PFSK-1 (cell line): ENCODE measurements around the gene KCNG3.

Source experiments
- FOXP2 ChIP-seq: optimal IDR thresholded peaks from 2 replicates; pipeline ENCODE3; 2011; ENCODE audit warnings: borderline replicate concordance, control low read depth, inconsistent platforms; ENCODE audit not compliant: insufficient read depth; ENCODE audit errors: extremely low read length, extremely low read depth
- POLR2AphosphoS5 ChIP-seq: IDR thresholded peaks from 2 replicates; pipeline ENCODE4 v1.6.1; 2012; ENCODE audit warnings: low read depth, mild to moderate bottlenecking, control low read depth, low read length, moderate library complexity
- REST ChIP-seq, 2 experiments: IDR thresholded peaks; 2 replicates each; pipeline versions ENCODE4 v1.6.1 to v1.8.0; 2011 to 2012; ENCODE audit warnings: low read depth in 2 of 2, low read length in 2 of 2, control low read depth in 1 of 2, inconsistent platforms in 1 of 2, mild to moderate bottlenecking in 1 of 2, moderate library complexity in 1 of 2; ENCODE audit not compliant: insufficient read depth in 1 of 2
- SIN3A ChIP-seq: IDR thresholded peaks from 2 replicates; pipeline ENCODE4 v1.6.1; 2012; ENCODE audit warnings: mild to moderate bottlenecking, low read length, moderate library complexity, borderline replicate concordance; ENCODE audit not compliant: insufficient read depth
- TAF1 ChIP-seq: IDR thresholded peaks from 2 replicates; pipeline ENCODE4 v1.6.1; 2012; ENCODE audit warnings: low read length, control low read depth, borderline replicate concordance; ENCODE audit not compliant: insufficient read depth

The KCNG3 gene

DNA sequence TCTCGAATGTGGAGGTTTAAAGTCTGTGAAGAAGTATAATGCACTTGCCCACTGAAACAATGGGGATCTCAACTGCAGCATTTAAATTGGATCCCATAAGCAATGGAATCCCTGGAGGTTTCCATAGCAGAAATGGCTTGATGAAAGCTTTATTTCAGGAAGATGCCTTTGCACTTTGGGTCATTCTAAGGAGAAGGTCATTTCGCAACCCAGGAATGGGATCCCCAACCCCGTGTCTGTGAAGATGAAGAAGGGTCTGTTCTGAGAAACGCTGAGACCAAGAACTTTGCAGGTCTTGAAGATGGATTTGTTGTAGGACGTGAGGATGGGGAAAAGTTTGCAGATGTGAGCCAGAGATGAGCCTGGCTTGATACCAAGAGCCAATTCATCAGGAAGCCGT is 1.8 kb upstream of the KCNG3 start:
- TF ChIP-seq SIN3A (no peak), POLR2AphosphoS5 (no peak), FOXP2 (no peak), REST (IDR thresholded peaks at IDR 0.05; ENCODE audit: insufficient read depth in 1 of 2, low read depth in 2 of 2, low read length in 2 of 2) (no peak), TAF1 (no peak)

DNA sequence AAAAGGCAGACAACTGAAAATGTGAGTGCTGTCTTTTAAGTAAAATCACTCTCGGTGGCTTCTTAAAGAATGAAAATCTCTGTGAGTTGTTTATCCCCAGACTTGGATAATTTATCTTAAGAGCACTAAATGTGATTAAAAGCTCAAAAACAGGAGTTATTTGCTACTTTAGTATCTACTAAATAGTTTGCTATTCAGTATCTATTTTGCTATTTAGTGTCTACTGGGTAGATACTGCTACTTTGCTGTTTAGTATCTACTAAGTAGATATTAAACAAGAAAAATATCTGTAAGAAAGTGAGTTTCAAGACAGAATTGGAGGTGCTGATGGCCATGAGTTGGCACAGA is 1.4 kb upstream of the KCNG3 start:
- TF ChIP-seq SIN3A (no peak), REST (IDR thresholded peaks at IDR 0.05; ENCODE audit: insufficient read depth in 1 of 2, low read depth in 2 of 2, low read length in 2 of 2) (no peak), POLR2AphosphoS5 (no peak), TAF1 (no peak), FOXP2 (no peak)

- TF ChIP-seq SIN3A (0 out of 2 replicates have a peak, but pooled peaks have one; percentile 65), FOXP2 (no peak)
Observed at GRCh38 chr2:42494355-42495233, 812 bp upstream of the KCNG3 start.

- TF ChIP-seq SIN3A, result no peak
Observed at GRCh38 chr2:42492691-42493467, 903 bp downstream of the KCNG3 start.

DNA sequence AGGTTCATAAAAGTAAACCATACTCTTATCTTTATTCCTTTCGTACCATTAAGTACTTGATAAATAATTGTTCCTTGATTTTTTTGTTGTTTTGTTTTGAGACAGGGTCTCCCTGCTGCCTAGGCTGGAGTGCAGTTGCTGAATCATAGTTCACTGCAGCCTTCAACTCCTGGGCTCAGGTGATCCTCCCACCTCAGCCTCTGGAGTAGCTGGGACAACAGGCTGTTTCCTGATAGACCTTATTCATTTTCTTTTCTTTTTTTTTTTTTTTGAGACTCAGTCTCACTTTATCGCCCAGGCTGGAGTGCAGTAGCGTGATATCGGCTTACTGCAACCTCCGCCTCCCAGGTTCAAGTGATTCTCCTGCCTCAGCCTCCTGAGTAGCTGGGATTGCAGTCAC is 5.5 kb downstream of the KCNG3 start:
- no peak for TF ChIP-seq POLR2AphosphoS5
- no peak for TF ChIP-seq SIN3A
- TF ChIP-seq TAF1, result no peak
- no peak for TF ChIP-seq FOXP2
- TF ChIP-seq REST (IDR thresholded peaks at IDR 0.05; ENCODE audit: insufficient read depth in 1 of 2, low read depth in 2 of 2, low read length in 2 of 2), result no peak

DNA sequence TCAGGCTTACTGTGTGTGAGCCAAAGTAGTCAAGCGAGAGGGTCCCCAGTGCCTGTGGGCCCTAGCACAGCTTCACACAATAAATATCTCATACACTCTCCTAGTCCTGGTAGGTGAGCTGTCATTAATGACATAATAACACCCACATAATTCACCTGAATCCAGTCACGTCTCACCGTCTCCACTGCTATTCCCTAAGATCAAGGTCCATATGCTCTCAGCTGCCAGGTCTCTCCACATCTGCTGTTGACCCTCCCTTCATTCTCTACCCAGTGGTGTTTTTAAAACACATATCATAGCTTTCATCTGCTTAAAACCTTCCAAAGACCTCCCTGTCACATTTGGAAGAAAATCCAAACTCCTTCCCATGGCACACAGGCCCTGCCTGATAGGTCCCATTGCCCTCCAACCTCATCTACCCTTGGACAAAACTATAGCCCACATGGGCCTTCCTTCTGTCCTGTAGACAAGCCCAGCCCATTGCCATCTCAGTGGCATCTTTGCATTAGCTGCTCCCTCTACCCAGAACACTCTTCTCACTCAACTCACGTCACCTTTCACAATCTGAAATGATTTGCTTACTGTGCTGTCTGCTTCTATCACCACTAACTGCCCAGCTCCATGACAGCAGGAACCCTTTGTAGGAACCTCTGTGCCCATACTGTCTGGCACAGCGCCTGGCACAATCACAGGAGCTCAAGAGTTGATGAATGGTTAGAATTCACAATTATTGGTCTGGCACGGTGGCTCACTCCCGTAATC is 7.5 kb downstream of the KCNG3 start:
- TF ChIP-seq FOXP2 (no peak), REST (IDR thresholded peaks at IDR 0.05; ENCODE audit: insufficient read depth in 1 of 2, low read depth in 2 of 2, low read length in 2 of 2) (no peak), SIN3A (no peak), POLR2AphosphoS5 (no peak), TAF1 (no peak)
